B cell (primary cell): ENCODE data around the gene PXMP4. TPM values are rescaled to one million over a fixed set of nuclear protein-coding genes. Genes with fewer than 3 reads are reported as not detected.

ENCODE experiments used
- ATAC-seq: fragments of 200-7000 bp; cut with Tn5 transposase; one replicate; pipeline ENCODE4 v1.10.0; 2021; ENCODE audit warnings: low read depth, mild to moderate bottlenecking, moderate number of reproducible peaks, moderate library complexity
- CTCF ChIA-PET: fragments of 350-600 bp; sonication (Branson Sonifier 250); formaldehyde crosslinking; loops from one replicate; lab custom pipeline; 2021; ENCODE audit warnings: antibody characterized with exemption, inconsistent platforms; lab: Charles Lee
- POLR2A ChIA-PET: fragments of 350-600 bp; sonication (Branson Sonifier 250); formaldehyde crosslinking; loops from one replicate; lab custom pipeline; 2021; ENCODE audit warnings: antibody characterized with exemption; lab: Charles Lee
- DNase-seq: peaks from one replicate; pipeline ENCODE4 v3.0.0; 2013
- H2AFZ ChIP-seq: 2 replicates; pipeline ENCODE4 v1.6.1; 2012; ENCODE audit warnings: mild to moderate bottlenecking, low read depth, low read length; ENCODE audit not compliant: insufficient read depth, poor library complexity, severe bottlenecking
- H3K27ac ChIP-seq, 2 donors: 1 replicate in 1 of 2; 2 replicates in 1 of 2; pipeline ENCODE4 v1.5.1; 2012 to 2013; ENCODE audit warnings: low read length in 2 of 2, mild to moderate bottlenecking in 2 of 2, moderate library complexity in 1 of 2
- H3K27me3 ChIP-seq, 4 experiments: fragments of 200-600 bp in 1 of 4; sonication (generic) in 1 of 4; replicated peaks in 1 of 4; 1 replicate in 2 of 4; 2 replicates in 2 of 4; pipeline versions ENCODE4 v1.6.1 to v1.7.0; 2013 to 2016; ENCODE audit warnings: low read length in 3 of 4, mild to moderate bottlenecking in 2 of 4, mixed read lengths in 1 of 4, moderate library complexity in 1 of 4; ENCODE audit not compliant: insufficient read depth in 4 of 4, control insufficient read depth in 3 of 4; ENCODE audit errors: control extremely low read depth in 1 of 4
- H3K36me3 ChIP-seq, 2 experiments: replicated peaks in 1 of 2; 1 replicate in 1 of 2; 2 replicates in 1 of 2; pipeline versions ENCODE4 v1.6.1 to v1.7.1; 2013; ENCODE audit warnings: low read length in 1 of 2; ENCODE audit not compliant: insufficient read depth in 2 of 2, control insufficient read depth in 1 of 2; ENCODE audit errors: control extremely low read depth in 1 of 2, extremely low read depth in 1 of 2
- H3K4me1 ChIP-seq, 2 donors: fragments of 200-600 bp in 1 of 2; sonication (generic) in 1 of 2; 1 replicate in 1 of 2; 2 replicates in 1 of 2; pipeline versions ENCODE4 v1.5.1 to v1.6.1; 2013 to 2017; ENCODE audit warnings: low read length in 2 of 2; ENCODE audit not compliant: control insufficient read depth in 2 of 2, insufficient read depth in 2 of 2
- H3K4me2 ChIP-seq: replicated peaks from 2 replicates; pipeline ENCODE3; 2012; ENCODE audit warnings: mild to moderate bottlenecking, low read depth, low read length; ENCODE audit not compliant: poor library complexity, severe bottlenecking
- H3K4me3 ChIP-seq, 5 experiments: fragments of 200-600 bp in 1 of 5; sonication (generic) in 1 of 5; 1 replicate in 3 of 5; 2 replicates in 2 of 5; pipeline versions ENCODE4 v1.5.1 to v1.7.0; 2011 to 2016; ENCODE audit warnings: low read length in 4 of 5, mild to moderate bottlenecking in 4 of 5, low read depth in 2 of 5, control low read depth in 1 of 5, moderate library complexity in 1 of 5; ENCODE audit not compliant: insufficient read depth in 1 of 5; ENCODE audit errors: control extremely low read depth in 1 of 5, extremely low read depth in 1 of 5
- H3K79me2 ChIP-seq: fragments of 200-600 bp; sonication (generic); one replicate; pipeline ENCODE4 v1.6.0; 2016; ENCODE audit warnings: low read length; ENCODE audit not compliant: control insufficient read depth, insufficient read depth
- H3K9ac ChIP-seq: fragments of 200-600 bp; sonication (generic); 2 replicates; pipeline ENCODE4 v1.6.1; 2017; ENCODE audit warnings: mild to moderate bottlenecking, low read length, moderate library complexity
- H3K9me3 ChIP-seq, 3 donors: one replicate each; pipeline versions ENCODE4 v1.6.1 to v1.7.1; 2013; ENCODE audit warnings: low read length in 2 of 3; ENCODE audit not compliant: control insufficient read depth in 2 of 3, insufficient read depth in 1 of 3; ENCODE audit errors: control extremely low read depth in 1 of 3
- H4K20me1 ChIP-seq: 2 replicates; pipeline ENCODE4 v1.6.0; 2012; ENCODE audit warnings: mild to moderate bottlenecking, low read length; ENCODE audit not compliant: insufficient read depth, control insufficient read depth, poor library complexity, severe bottlenecking
- H3K27ac Mint-ChIP-seq: one replicate; pipeline ENCODE4 v1.8.0; 2021; ENCODE audit warnings: mixed read lengths
- H3K27me3 Mint-ChIP-seq: one replicate; pipeline ENCODE4 v1.8.0; 2021; ENCODE audit warnings: mixed read lengths
- H3K4me1 Mint-ChIP-seq: one replicate; pipeline ENCODE4 v1.8.0; 2021; ENCODE audit warnings: mixed read lengths
- H3K4me3 Mint-ChIP-seq: one replicate; pipeline ENCODE4 v1.8.0; 2021; ENCODE audit warnings: mixed read lengths
- H3K9me3 Mint-ChIP-seq: one replicate; pipeline ENCODE4 v1.8.0; 2022; ENCODE audit warnings: mixed read lengths; ENCODE audit not compliant: insufficient read depth
- EZH2 ChIP-seq: IDR thresholded peaks from 2 replicates; pipeline ENCODE4 v1.6.1; 2012; ENCODE audit warnings: borderline replicate concordance, low read depth, mild to moderate bottlenecking, moderate library complexity, low read length; ENCODE audit not compliant: insufficient read depth, poor library complexity, severe bottlenecking
- WGBS: methylation state at CpG from one replicate; pipeline ENCODE4 v1.1.5; 2013; ENCODE audit warnings: missing lambda C conversion rate; ENCODE audit not compliant: insufficient coverage; 5-methylcytosine and 5-hydroxymethylcytosine counted together
- intact Hi-C: fragments of 100-400 bp; cut with micrococcal nuclease; formaldehyde crosslinking; loops from one replicate; pipeline ENCODE4 v1.10.0; 2022
- polyA plus RNA-seq: library from polyadenylated mRNA; depleted of rRNA; stranded (reverse); fragments of >200 nt; gene quantifications from 2 replicates; pipeline ENCODE4 v1.2.3, GENCODE V29; 2012
- total RNA-seq, 2 donors: library from RNA; stranded (reverse); fragments of 120-200 nt in 1 of 2; gene quantifications; 1 replicate in 1 of 2; 2 replicates in 1 of 2; pipeline versions ENCODE4 v1.2.3 to v1.2.4, GENCODE V29; 2013 to 2022
- TF ChIP-seq, protein P1 (sequence below): fragments of 200-600 bp; IDR thresholded peaks from one replicate; pipeline ENCODE4 v1.8.0; 2022; ENCODE audit warnings: antibody characterized with exemption, mild to moderate bottlenecking

Gene PXMP4
- total and polyA plus RNA-seq, 2 donors (not counting 1 experiment from before 2014, with no cell fraction given) = 5.0 to 6.6 TPM

DNA sequence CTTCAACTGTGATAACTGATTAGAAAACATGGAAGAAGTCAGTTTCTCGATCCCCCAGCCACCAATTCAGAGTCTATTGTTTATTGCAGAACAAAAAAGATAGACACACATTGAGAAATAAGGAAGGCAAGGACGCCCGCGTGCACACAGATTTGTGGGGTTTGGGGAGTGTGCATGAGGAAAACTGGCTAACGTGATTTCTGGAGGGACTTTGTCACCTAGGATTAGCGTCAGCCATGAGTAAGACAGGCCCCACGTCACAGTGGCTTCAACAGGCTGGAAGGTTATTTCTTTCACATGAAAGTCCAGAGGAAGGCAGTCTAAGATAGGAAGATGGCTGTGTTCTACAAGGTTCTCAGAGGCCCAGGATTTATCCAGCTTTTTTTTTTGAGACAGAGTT, 19.4 kb upstream of the PXMP4 start:
- ChIA-PET POLR2A (no interaction called here), CTCF (interaction anchor here (0.7 kb wide), 1 partner anchor 298 kb away, joined by 3 read pairs; no protein-coding TSS in a partner anchor)
- H3K36me3 ChIP-seq = no peaks in the 10 kb centered on the region
- DNase-seq = no peak
- no peak overlapping the region for H3K4me2 ChIP-seq
- peaks cover 1 to 2% of the 10 kb centered on the region in 2 donors for H3K4me1 ChIP-seq
- no peaks in the 10 kb centered on the region for H4K20me1 ChIP-seq
- intact Hi-C loops = no loop called here
- ATAC-seq = no peak
- WGBS = 99% methylated on average over 6 of the region's 7 CpGs
- no peak overlapping the region for H3K9ac ChIP-seq
- H2AFZ ChIP-seq = no peak overlapping the region
- no peak overlapping the region for H3K27ac ChIP-seq
- no peak for TF ChIP-seq EZH2
- TF ChIP-seq, protein P1, sequence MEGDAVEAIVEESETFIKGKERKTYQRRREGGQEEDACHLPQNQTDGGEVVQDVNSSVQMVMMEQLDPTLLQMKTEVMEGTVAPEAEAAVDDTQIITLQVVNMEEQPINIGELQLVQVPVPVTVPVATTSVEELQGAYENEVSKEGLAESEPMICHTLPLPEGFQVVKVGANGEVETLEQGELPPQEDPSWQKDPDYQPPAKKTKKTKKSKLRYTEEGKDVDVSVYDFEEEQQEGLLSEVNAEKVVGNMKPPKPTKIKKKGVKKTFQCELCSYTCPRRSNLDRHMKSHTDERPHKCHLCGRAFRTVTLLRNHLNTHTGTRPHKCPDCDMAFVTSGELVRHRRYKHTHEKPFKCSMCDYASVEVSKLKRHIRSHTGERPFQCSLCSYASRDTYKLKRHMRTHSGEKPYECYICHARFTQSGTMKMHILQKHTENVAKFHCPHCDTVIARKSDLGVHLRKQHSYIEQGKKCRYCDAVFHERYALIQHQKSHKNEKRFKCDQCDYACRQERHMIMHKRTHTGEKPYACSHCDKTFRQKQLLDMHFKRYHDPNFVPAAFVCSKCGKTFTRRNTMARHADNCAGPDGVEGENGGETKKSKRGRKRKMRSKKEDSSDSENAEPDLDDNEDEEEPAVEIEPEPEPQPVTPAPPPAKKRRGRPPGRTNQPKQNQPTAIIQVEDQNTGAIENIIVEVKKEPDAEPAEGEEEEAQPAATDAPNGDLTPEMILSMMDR = no peak
- no peaks in the 10 kb centered on the region for H3K27me3 Mint-ChIP-seq
- no peak overlapping the region for H3K4me3 Mint-ChIP-seq
- peak overlapping the region; percentile 60 for H3K27ac Mint-ChIP-seq
- no peak overlapping the region for H3K4me3 ChIP-seq
- peaks cover 1 to 26% (median 15%) of the 10 kb centered on the region in 3 donors for H3K9me3 ChIP-seq
- peaks cover 8% of the 10 kb centered on the region for H3K79me2 ChIP-seq
- no peaks in the 10 kb centered on the region for H3K27me3 ChIP-seq
- H3K4me1 Mint-ChIP-seq = peaks cover 8% of the 10 kb centered on the region
- H3K9me3 Mint-ChIP-seq = peaks cover 5% of the 10 kb centered on the region

DNA sequence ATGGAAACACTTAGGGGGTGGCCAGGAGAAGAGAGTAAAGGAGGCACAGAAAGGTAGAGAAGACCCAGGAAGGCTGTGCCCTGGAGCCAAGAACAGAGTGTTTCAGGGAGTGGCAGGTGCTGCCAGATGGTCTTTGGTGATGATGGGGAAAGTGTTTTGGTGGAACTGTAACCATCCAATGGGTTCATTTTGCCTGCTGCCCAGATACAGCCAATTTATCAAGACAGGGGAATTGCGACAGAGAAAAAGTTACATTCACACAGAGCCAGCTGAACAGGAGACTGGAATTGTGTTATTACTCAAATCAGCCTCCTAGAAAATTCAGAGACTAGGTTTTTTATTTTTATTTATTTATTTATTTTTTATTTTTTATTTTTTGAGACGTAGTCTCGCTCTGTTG, 16.9 kb upstream of the PXMP4 start:
- Histone ChIP-seq H3K9ac (no peak overlapping the region), H3K36me3 (no peaks in the 10 kb centered on the region), H3K4me2 (no peak overlapping the region), H3K27ac (no peak overlapping the region), H3K4me1 (peaks cover 20 to 23% of the 10 kb centered on the region in 2 donors), H2AFZ (no peak overlapping the region), H4K20me1 (no peaks in the 10 kb centered on the region), H3K27me3 (no peaks in the 10 kb centered on the region), H3K9me3 (peaks cover 1 to 30% (median 15%) of the 10 kb centered on the region in 3 donors), H3K79me2 (peaks cover 4% of the 10 kb centered on the region), H3K4me3 (no peak overlapping the region)
- WGBS = 100% methylated on average over 2 of the region's 3 CpGs
- intact Hi-C loops = no loop called here
- Mint-ChIP-seq H3K27me3 (no peaks in the 10 kb centered on the region), H3K9me3 (peaks cover 5% of the 10 kb centered on the region), H3K4me3 (no peak overlapping the region), H3K4me1 (peaks cover 21% of the 10 kb centered on the region), H3K27ac (peak overlapping the region; percentile 37)
- no peak for TF ChIP-seq EZH2
- ChIA-PET POLR2A (no interaction called here), CTCF (no interaction called here)
- ATAC-seq (no peak), DNase-seq (no peak)
